GM21381 (cell line): ENCODE measurements around the gene COL5A1.

Experiments
- ATAC-seq: cut with Tn5 transposase; IDR thresholded peaks from one replicate; pipeline ENCODE4 v1.9.1; 2021; ENCODE audit warnings: mild to moderate bottlenecking, moderate library complexity; ENCODE audit not compliant: unreplicated experiment

Gene COL5A1

GRCh38 chr9:134867917-134868750, 226.5 kb downstream of the COL5A1 start:
- no peak for ATAC-seq

GRCh38 chr9:134868751-134869553, 227.3 kb downstream of the COL5A1 start:
- no peak for ATAC-seq

DNA sequence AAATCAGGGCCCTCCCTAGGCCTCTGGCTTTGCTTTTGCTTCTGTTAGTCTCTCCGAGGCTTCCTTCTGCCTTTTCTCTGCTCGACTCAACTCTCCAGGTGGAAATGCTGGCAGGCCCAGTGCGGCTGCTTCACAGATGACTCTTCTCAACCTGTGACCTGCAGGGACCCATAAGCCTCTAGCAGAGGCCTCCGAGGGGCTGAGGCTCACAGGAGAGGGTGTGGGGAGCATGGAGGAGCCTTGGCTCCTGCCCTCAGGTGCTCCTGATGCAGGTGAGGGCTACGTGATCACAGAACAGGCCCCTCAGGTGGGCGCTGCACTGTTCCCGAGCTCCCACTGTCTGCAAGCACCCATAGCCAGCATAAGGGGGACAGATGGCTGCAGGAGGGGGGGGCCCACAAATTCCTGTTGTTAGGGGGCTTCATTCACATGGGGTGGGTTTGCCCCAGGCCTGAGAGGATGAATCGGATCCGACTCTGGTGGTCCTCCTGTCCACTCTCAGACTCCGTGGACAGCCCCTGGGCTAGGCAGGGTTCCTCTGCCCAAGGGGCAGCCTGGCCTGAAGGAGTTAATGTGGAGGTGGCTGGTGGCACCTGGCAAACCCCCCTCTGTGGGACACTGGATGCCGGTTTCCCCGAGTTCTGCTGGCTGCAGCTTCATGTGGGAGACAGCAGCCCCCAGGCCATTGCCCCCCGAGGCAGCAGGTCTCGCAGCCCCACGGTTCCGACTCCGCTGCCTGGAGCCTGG, 228.1 kb downstream of the COL5A1 start:
- no peak for ATAC-seq

DNA sequence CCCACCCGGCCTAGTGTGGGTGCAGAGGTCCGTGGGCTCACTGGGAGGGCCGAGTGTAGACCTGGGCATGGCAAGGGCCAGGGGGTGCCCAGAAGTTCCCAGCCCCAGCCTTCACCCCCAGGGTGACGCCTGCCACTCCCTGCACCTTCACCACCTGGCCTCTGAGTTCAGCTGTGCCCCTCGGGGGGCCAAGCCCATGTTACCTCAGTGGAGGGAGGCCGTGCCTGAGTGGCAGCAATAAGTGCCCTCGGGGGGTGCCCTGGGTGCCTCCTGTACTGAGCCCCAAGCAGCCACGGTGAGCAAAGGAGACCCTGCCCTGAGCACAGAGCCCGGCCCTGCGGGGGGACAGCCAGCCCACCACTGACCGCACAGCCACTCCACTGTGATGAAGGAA, 228.7 kb downstream of the COL5A1 start:
- ATAC-seq = no peak

DNA sequence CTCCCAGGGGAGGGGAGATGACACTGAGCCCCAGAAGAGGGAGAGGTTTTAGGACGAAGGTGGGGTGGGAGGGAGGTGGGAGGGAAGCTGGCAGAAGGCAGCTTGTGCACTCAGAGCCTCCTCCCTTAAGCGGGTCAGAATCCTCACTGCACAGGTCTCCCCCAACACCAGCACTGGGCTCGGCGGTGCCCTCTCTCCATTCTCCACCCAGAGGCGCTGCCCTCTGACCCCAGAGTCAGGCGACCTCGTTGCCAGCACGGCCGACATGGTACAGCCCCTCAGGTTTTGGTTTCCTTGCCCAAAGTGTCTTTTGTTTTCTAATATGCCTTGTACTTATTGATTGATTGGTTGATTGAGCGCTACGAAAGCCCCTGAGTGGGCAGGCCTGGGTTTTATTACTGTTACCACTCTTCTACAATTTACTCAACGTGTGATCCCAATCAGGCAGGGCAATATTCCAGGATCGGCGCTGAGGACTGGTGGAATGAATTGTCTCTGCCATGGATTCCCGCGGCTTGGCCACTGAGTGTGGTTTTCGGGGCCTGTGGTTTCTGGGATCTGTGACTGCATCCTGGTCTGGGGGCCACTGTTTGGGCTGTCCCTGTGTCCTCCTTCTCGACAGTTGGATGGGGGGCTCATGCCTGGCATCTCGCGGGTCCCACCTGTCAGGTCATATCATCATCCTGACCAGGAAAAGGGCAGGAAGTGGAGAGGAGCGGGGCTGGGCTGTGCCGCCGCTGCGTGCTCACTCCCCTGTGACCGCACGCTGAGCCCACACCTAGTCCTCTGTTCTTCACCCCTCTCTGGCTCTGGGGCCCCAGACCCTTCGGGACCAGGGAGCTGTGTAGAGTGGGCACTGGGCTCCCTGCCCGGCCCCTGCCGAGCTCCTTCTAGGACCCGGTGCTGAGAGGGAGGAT, 229.4 kb downstream of the COL5A1 start:
- no peak for ATAC-seq

- ATAC-seq = no peak
Observed at GRCh38 chr9:134871697-134872340, 230.2 kb downstream of the COL5A1 start.

DNA sequence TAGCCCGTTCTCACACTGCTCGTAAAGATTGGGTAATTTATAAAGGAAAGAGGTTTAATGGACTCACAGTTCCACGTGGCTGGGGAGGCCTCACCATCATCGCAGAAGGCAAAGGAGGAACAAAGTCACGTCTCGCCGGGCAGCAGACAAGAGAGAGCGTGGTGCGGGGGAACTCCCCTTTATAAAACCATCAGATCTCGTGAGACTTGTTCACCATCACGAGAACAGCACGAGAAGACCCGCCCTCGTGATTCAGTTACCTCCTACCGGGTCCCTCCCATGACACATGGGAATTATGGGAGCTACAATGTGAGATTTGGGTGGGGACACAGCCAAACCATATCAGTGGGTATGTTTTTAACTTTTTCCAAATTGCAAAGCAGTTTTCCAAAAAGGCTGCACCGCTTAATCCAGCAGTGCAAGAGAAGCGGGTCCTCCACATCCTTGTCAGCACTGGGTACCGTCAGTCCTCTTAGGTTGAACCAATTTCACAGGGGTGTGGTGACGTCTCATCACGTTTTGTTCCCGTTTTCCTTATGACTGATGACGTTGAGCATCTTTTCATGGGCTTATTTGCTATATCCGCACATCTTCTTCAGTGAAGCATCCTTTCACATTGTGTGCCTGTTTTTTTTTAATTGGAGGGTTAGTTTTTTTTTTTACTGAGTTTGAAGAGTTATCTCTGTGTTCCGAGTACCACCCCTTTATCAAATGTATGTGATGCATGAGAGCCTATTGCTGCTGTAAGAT, 231.1 kb downstream of the COL5A1 start:
- ATAC-seq = no peak

- no peak for ATAC-seq
Observed at GRCh38 chr9:134875371-134875770, 233.8 kb downstream of the COL5A1 start.

DNA sequence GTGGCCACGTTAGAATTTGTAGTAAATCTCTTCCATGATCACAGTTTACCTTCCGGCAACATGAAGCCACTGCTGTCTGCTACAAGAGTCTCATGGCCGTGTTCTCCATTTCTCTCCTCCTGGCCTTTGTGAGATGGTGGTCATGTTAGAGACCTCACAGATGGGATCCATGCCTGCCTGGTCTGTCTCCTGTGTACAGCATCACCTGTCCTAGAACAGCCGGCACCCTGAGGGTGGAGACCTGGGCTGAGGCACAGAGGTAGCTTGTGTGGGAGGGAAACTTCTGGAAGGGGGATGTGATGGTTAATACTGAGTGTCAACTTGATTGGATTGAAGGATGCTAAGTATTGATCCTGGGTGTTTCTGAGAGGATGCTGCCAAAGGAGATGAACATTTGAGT, 235.9 kb downstream of the COL5A1 start:
- ATAC-seq = no peak

DNA sequence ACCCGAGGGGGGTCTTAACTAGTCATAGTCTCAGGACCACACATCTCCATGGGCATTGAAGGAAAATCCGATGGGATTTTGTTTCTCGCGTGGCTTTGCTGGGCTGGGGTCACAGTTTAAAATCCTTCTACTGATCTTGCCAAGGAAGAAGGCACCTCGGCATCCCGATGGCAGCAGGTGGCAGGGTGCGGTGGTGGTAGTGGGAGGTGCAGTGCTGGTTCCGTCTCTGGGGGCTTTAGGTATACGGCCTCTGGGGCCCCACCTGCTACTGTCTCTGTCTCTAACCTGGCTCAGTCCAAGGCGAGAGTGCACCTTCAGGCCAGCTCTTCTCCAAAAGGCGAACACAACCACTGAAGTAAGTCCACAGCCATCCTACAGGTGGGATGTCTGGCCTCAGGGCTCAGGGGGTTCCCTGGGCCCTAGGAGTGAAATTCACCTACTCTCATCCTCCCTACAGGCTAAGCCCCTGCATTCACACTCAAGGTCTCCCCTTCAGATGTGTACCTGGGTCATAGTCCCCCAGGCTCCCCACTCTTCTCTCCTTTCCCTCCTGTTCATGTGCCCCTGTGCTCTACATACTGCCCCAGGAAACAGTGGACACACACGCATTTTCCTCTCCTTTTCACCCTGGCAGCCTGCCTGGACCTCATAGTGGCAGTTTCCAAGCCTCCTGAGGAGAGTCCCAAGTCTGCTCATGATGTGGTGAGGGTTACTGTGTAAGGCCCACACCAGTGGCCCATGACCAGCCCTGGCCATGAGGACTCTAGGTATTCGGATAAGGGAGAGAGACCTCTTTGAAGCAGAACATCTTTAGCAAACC, 238.3 kb downstream of the COL5A1 start:
- no peak for ATAC-seq

GRCh38 chr9:134880484-134881312, 239.1 kb downstream of the COL5A1 start, which contains the start of gene FCN2:
TSS of gene FCN2 (plus strand) at chr9:134880810. CDS start at chr9:134880822, 12 bp downstream.
- no peak for ATAC-seq

GRCh38 chr9:134881313-134881670, 239.7 kb downstream of the COL5A1 start:
- ATAC-seq = no peak

DNA sequence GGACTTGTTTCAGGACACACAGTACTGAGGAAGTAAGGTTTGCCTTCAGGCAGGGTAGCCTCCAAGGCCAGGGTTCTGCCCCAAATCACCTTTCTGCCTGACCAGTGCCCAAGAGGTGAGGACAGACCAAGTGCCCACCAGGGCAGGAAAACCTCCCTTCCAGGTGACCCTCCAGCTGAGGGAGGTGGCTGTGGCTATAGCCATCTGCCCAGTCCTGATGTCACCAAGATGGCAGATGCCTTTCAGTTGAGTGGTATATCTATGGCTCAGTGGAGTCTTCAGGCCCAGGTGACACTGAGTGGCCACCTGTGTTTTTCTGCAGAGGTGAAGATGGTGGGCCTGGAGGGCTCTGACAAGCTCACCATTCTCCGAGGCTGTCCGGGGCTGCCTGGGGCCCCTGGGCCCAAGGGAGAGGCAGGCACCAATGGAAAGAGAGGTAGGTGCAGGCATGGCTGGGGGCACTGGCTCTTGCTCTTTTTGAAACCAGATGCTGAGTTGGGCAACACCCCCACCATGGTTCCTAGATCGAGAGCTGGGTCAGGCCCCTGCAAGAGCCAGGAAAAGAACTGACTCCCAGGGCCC, 240.7 kb downstream of the COL5A1 start:
- no peak for ATAC-seq

- no peak for ATAC-seq
Observed at GRCh38 chr9:134883040-134883782, 241.6 kb downstream of the COL5A1 start.

DNA sequence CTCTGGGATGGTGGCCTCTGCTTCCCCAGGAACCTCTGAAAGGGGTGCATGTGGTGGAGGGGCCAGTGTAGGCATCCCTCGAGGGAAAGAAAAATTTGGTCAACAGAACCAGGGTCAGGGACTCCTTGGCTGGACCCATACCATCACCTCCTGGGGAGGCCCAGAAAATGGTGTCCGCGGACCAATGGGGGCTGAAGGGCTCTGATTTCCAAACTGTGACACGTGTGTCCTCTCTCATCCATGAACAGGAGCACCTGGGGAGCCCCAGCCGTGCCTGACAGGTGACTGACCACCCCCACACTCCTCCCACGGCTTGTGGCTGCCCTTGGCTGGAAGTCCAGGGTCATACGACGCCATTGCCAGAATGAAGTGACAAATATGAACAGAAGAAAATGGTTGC, 242.9 kb downstream of the COL5A1 start:
- ATAC-seq = no peak

DNA sequence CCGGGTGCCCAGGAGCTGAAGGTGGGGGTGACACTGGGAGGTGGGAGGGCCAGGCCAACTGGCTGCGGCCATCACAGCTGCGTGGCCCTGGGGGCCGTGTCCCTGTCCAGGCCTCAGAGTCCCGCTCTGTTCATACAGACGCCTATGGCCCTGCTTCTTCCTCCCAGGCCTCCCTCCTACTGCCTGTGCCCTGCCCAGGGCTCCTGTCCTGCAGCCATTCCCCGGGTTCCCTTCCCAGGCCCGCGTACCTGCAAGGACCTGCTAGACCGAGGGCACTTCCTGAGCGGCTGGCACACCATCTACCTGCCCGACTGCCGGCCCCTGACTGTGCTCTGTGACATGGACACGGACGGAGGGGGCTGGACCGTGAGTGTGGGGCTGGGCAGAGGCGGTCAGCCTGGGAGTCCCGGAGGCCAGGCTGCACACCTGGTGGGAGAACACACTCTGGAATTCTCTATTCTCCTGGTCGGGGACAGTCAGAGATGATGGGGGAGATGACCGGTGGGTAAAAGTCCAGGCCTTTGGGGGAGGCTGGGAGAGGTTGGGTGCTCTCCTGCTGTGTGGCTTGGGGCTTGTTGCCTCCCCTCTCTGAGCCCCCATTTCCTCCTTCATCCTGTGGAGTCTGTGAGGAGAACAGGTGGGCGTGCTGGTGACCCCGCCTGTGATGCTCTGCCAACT, 243.5 kb downstream of the COL5A1 start:
- ATAC-seq = no peak
